ENCODE measurements around the gene TLDC2.

DNA sequence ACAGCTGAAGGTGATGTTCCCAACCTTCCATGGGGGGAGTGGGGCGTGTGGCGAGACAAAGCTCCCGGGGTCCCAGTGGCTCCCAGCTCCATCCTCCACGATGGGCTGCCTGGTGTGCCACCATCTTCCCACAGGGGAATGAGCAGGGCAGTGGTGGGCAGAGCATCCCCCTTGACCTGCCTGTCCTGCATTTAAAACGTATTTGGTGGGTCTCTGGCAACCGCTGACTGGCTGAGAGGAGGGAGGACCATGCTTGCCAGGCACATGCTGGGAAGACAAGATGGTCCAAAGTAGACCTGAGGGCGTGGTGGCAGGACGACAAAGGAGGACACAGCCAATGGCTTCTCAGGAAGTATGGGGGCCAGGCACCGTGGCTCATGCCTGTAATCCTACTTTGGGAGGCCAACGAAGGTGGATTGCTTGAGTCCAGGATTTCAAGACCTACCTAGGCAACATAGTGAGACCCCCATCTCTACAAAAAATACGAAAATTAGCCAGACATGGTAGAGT lies 4.9 kb downstream of the TLDC2 start:
- TF ChIP-seq, protein P1, sequence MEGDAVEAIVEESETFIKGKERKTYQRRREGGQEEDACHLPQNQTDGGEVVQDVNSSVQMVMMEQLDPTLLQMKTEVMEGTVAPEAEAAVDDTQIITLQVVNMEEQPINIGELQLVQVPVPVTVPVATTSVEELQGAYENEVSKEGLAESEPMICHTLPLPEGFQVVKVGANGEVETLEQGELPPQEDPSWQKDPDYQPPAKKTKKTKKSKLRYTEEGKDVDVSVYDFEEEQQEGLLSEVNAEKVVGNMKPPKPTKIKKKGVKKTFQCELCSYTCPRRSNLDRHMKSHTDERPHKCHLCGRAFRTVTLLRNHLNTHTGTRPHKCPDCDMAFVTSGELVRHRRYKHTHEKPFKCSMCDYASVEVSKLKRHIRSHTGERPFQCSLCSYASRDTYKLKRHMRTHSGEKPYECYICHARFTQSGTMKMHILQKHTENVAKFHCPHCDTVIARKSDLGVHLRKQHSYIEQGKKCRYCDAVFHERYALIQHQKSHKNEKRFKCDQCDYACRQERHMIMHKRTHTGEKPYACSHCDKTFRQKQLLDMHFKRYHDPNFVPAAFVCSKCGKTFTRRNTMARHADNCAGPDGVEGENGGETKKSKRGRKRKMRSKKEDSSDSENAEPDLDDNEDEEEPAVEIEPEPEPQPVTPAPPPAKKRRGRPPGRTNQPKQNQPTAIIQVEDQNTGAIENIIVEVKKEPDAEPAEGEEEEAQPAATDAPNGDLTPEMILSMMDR (conservative IDR thresholded peaks at IDR 0.05 in 1 of 2, IDR thresholded peaks at IDR 0.05 in 1 of 2; ENCODE audit: low read depth in 1 of 2, low read length in 2 of 2) = no peak
- TF ChIP-seq EZH2 (IDR thresholded peaks at IDR 0.05; ENCODE audit: low read length, missing control alignments) = no peak
